Measurements from ENCODE around the gene DDX23. TPM values are rescaled to one million over a fixed set of nuclear protein-coding genes. Genes with fewer than 3 reads are reported as not detected.
"Not testable (repeated sequence)": the region's sequence is repeated elsewhere in the genome, so short reads cannot be mapped to it uniquely, and the experiment has no call there.

Gene DDX23
- total and polyA plus RNA-seq, 8 donors: 30.3 to 88.1 (median 57.2) TPM

DNA sequence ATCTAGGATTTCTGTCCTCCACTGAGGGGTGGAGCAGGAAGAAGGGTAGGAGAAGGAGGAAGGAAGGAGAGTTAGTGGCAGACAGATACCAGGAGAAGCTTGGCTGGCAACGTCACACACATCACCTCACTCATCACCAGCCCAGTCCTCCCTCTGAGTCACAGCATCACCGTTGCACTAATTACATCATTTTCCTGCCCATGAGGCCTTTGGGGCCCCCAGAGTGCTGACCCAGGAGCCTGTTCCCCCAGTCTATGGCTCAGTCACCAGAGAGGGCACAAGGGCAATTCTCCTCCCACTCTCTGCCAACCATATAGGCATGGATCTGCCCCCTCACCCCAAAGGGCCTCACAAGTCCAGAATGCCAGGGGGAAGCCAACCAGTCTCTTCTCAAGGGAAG, 9.1 kb upstream of the DDX23 start:
- TF ChIP-seq EP300 (IDR thresholded peaks at IDR 0.05) (no peak), POLR2AphosphoS5 (IDR thresholded peaks at IDR 0.05) (no peak), POLR2A (IDR thresholded peaks at IDR 0.05) (no peak)
- TF ChIP-seq, protein P1, sequence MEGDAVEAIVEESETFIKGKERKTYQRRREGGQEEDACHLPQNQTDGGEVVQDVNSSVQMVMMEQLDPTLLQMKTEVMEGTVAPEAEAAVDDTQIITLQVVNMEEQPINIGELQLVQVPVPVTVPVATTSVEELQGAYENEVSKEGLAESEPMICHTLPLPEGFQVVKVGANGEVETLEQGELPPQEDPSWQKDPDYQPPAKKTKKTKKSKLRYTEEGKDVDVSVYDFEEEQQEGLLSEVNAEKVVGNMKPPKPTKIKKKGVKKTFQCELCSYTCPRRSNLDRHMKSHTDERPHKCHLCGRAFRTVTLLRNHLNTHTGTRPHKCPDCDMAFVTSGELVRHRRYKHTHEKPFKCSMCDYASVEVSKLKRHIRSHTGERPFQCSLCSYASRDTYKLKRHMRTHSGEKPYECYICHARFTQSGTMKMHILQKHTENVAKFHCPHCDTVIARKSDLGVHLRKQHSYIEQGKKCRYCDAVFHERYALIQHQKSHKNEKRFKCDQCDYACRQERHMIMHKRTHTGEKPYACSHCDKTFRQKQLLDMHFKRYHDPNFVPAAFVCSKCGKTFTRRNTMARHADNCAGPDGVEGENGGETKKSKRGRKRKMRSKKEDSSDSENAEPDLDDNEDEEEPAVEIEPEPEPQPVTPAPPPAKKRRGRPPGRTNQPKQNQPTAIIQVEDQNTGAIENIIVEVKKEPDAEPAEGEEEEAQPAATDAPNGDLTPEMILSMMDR (IDR thresholded peaks at IDR 0.05): no peak
- H3K36me3 ChIP-seq: peaks cover 3 to 54% (median 39%) of the 10 kb centered on the region in 4 donors
- no peak overlapping the region for H3K27ac ChIP-seq
- H3K9me3 ChIP-seq: no peaks in the 10 kb centered on the region
- peaks cover 9 to 37% (median 25%) of the 10 kb centered on the region in 4 donors for H3K4me1 ChIP-seq
- H3K4me3 ChIP-seq: peak overlapping the region in 1 of 4 donors; percentile 91
- 34 to 72% (median 50%) methylated on average over 2 of the region's 2 CpGs for WGBS, 5 donors
- peaks cover 0 to 32% (median 5%) of the 10 kb centered on the region in 3 donors for H3K27me3 ChIP-seq
- no peak for DNase-seq
- intact Hi-C loops (cut with DNase I; ENCODE audit: low total_unique reads): no loop called here

DNA sequence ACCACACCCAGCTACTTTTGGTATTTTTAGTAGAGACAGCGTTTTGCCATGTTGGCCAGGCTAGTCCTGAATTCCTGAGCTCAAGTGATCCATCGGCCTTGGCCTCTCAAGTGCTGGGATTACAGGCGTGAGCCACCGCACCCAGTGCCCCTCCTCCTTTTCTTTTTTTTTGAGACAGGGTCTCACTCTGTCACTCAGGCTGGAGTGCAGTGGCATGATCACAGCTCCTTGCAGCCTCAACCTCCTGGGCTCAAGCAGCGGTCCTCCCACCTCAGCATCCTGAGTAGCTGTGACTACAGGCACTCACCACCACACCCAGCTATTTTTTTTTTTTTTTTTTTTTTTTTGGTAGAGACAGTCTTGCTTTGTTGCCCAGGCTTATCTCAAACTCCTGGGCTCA, 8.3 kb upstream of the DDX23 start:
- 88 to 95% (median 94%) methylated on average over 5 of the region's 5 CpGs for WGBS, 5 donors
- Histone ChIP-seq H3K4me1 (peaks cover 6 to 31% (median 18%) of the 10 kb centered on the region in 4 donors), H3K36me3 (peaks cover 3 to 54% (median 39%) of the 10 kb centered on the region in 4 donors), H3K27me3 (peaks cover 0 to 29% (median 5%) of the 10 kb centered on the region in 3 donors)
- H3K9me3 ChIP-seq; DNase-seq; intact Hi-C loops (cut with DNase I; ENCODE audit: low total_unique reads); H3K4me3 ChIP-seq; H3K27ac ChIP-seq: not testable (repeated sequence)

DNA sequence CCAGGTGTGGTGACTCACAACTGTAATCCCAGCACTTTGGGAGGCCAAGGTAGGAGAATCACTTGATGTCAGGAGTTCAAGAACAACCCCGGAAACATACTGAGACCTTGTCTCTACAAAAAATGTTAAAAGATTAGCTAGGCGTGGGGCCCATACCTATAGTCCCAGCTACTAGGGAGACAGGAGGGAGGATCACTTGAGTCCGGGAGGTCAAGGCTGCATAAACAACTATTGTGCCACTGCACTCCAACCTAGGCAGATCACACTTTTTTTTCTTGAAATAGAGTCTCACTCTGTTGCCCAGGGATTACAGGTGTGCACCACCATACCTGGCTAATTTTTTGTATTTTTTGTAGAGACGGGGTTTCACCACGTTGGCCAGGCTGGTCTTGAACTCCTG, 7.6 kb upstream of the DDX23 start:
- 86 to 96% (median 95%) methylated on average over 5 of the region's 5 CpGs for WGBS, 5 donors
- no peak overlapping the region for H3K4me3 ChIP-seq
- peaks cover 0 to 23% (median 0%) of the 10 kb centered on the region in 3 donors for H3K27me3 ChIP-seq
- H3K9me3 ChIP-seq: no peaks in the 10 kb centered on the region
- intact Hi-C loops (cut with DNase I; ENCODE audit: low total_unique reads): loop anchor here (5.0 kb wide), 1 partner anchor 33 kb away; no protein-coding TSS in a partner anchor
- H3K4me1 ChIP-seq: peaks cover 0 to 25% (median 12%) of the 10 kb centered on the region in 4 donors
- H3K36me3 ChIP-seq: peaks cover 3 to 54% (median 39%) of the 10 kb centered on the region in 4 donors
- H3K27ac ChIP-seq: no peak overlapping the region
- no peak for DNase-seq
- TF ChIP-seq EP300 (IDR thresholded peaks at IDR 0.05) (no peak), POLR2AphosphoS5 (IDR thresholded peaks at IDR 0.05) (no peak), POLR2A (IDR thresholded peaks at IDR 0.05) (no peak)
- TF ChIP-seq, protein P1 (IDR thresholded peaks at IDR 0.05): no peak

DNA sequence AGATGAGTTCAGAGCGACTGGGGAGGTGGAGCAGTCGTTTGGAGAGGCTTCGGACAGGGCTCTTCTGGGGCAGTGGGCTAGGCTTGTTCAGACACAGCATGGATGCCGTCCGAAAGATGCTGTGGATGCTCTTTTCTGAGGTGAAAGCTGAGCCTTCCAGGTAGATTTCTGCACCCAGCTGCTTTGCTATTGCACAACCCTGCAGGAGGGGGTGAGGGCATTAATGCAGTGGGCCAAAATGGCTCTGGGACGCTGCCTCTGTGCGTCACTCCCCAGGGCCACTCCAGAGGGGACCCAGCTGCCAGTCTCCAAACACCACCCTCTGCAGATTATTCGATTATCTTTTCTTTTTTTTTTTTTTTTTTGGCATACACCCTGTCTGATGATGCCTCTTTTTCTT, 6.1 kb upstream of the DDX23 start:
- Histone ChIP-seq H3K4me1 (peaks cover 0 to 15% (median 6%) of the 10 kb centered on the region in 4 donors), H3K4me3 (no peak overlapping the region), H3K27ac (no peak overlapping the region), H3K27me3 (peaks cover 0 to 8% (median 0%) of the 10 kb centered on the region in 3 donors), H3K9me3 (no peaks in the 10 kb centered on the region), H3K36me3 (peaks cover 3 to 54% (median 39%) of the 10 kb centered on the region in 4 donors)
- intact Hi-C loops (cut with DNase I; ENCODE audit: low total_unique reads): loop anchor here (5.0 kb wide), 1 partner anchor 34 kb away; no protein-coding TSS in a partner anchor
- WGBS, 5 donors: 84 to 90% (median 87%) methylated on average over 8 of the region's 8 CpGs
- DNase-seq: no peak
- no peak for TF ChIP-seq POLR2A (IDR thresholded peaks at IDR 0.05)

DNA sequence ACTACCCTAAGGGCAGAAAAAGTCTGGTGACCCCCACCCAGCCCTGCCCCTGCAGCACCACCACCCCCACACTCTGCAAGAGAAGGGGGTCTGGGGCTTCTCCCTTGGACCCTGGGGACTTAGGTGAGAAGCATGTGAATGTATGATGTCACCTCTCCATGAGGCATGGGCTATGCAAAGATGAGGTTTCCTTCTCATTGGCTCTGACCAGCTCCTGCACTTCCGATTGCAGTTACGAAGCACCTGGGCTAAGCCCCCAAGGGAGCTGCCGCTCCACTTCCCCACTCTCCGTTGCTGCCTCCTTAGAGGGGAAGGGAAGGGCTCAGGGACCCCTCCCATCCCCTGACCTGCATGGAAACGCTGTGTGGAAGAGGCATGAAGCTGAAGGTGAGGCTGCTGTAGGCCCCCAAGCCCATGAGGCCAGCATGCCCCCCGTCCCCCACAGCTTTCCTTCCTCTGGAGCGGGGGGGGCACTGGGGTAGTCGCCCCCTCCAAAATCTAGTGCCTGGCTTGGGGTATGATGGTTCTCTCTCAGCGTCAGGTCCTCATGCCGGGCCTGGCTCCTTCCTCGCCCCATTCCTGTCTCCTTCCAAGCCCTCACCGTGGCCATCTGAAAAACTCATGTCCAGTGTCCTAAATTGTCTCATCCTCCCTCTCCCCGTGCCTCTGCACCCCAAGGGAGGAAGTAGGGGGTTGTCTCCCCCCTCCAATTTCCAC, 5.5 kb upstream of the DDX23 start:
- no peak overlapping the region for H3K4me3 ChIP-seq
- H3K36me3 ChIP-seq: peaks cover 3 to 54% (median 39%) of the 10 kb centered on the region in 4 donors
- DNase-seq: no peak
- peaks cover 0 to 2% (median 0%) of the 10 kb centered on the region in 3 donors for H3K27me3 ChIP-seq
- no peak for TF ChIP-seq EP300 (IDR thresholded peaks at IDR 0.05)
- TF ChIP-seq POLR2AphosphoS5 (IDR thresholded peaks at IDR 0.05): no peak
- TF ChIP-seq, protein P1 (IDR thresholded peaks at IDR 0.05): no peak
- no peak for TF ChIP-seq POLR2A (IDR thresholded peaks at IDR 0.05)
- WGBS, 5 donors: 84 to 93% (median 88%) methylated on average over 9 to 13 of the region's 13 CpGs
- H3K27ac ChIP-seq: no peak overlapping the region
- intact Hi-C loops (cut with DNase I; ENCODE audit: low total_unique reads): loop anchor here (5.0 kb wide), 1 partner anchor 35 kb away; no protein-coding TSS in a partner anchor
- H3K9me3 ChIP-seq: no peaks in the 10 kb centered on the region
- H3K4me1 ChIP-seq: peaks cover 6 to 15% (median 9%) of the 10 kb centered on the region in 4 donors
